Panc1 (cell line): ENCODE data around the gene IL10. TPM values are rescaled to one million over a fixed set of nuclear protein-coding genes. Genes with fewer than 3 reads are reported as not detected.

Experiments
- ATAC-seq: fragments of 200-7000 bp; cut with Tn5 transposase; 2 replicates; pipeline ENCODE4 v1.9.1; 2020; ENCODE audit warnings: mild to moderate bottlenecking, moderate library complexity
- BruUV-seq: library from RNA; stranded (reverse); fragments of 400-500 nt; replicated peaks from 2 replicates; lab custom pipeline; 2021; lab: Mats Ljungman, UMichigan
- CTCF ChIA-PET: fragments of 300-600 bp; sonication (Branson Sonifier 250); formaldehyde crosslinking; loops from one replicate; lab custom pipeline; 2022; ENCODE audit warnings: antibody characterized with exemption; lab: Charles Lee
- POLR2A ChIA-PET: fragments of 300-600 bp; sonication (Branson Sonifier 250); formaldehyde crosslinking; loops from one replicate; lab custom pipeline; 2022; ENCODE audit warnings: antibody characterized with exemption; lab: Charles Lee
- DNase-seq: peaks from one replicate; pipeline ENCODE4 v3.0.0-alpha.2; 2010; ENCODE audit warnings: low read depth, low spot score
- H3K27ac ChIP-seq: 2 replicates; pipeline ENCODE4 v1.5.1; 2011; ENCODE audit warnings: mild to moderate bottlenecking, low read length, inconsistent platforms
- H3K27me3 ChIP-seq: fragments of 200-500 bp; sonication (Bioruptor generic); 2 replicates; pipeline ENCODE4 v1.6.0; 2014; ENCODE audit warnings: low read length, inconsistent platforms; ENCODE audit not compliant: control insufficient read depth, insufficient read depth
- H3K36me3 ChIP-seq: fragments of 200-500 bp; sonication (Bioruptor generic); 2 replicates; pipeline ENCODE4 v1.5.1; 2014; ENCODE audit warnings: inconsistent platforms, mild to moderate bottlenecking, low read length, moderate library complexity; ENCODE audit not compliant: control insufficient read depth, insufficient read depth
- H3K4me1 ChIP-seq: 2 replicates; pipeline ENCODE4 v1.5.1; 2011; ENCODE audit warnings: inconsistent platforms, mild to moderate bottlenecking, low read length, moderate library complexity; ENCODE audit not compliant: control insufficient read depth, insufficient read depth
- H3K4me3 ChIP-seq, 2 experiments: 2 replicates each; pipeline ENCODE4 v1.5.1; 2011 to 2012; ENCODE audit warnings: low read depth in 2 of 2, low read length in 2 of 2, mild to moderate bottlenecking in 2 of 2, inconsistent platforms in 1 of 2, moderate library complexity in 1 of 2
- H3K9me3 ChIP-seq: fragments of 200-500 bp; sonication (Bioruptor generic); 2 replicates; pipeline ENCODE4 v1.5.1; 2014; ENCODE audit warnings: low read depth, mild to moderate bottlenecking, inconsistent platforms, low read length, moderate library complexity; ENCODE audit not compliant: control insufficient read depth, insufficient read depth
- CTCF ChIP-seq: fragments of 450-650 bp; IDR thresholded peaks from 2 replicates; pipeline ENCODE4 v1.5.1; 2017; ENCODE audit warnings: mild to moderate bottlenecking
- POLR2AphosphoS5 ChIP-seq: IDR thresholded peaks from 2 replicates; pipeline ENCODE4 v1.6.1; 2012; ENCODE audit warnings: mild to moderate bottlenecking, low read depth, low read length, moderate library complexity
- REST ChIP-seq, 2 experiments: IDR thresholded peaks; 2 replicates each; pipeline ENCODE4 v1.6.1; 2011 to 2012; ENCODE audit warnings: low read depth in 2 of 2, control low read depth in 1 of 2, low read length in 1 of 2, mild to moderate bottlenecking in 1 of 2, moderate library complexity in 1 of 2; ENCODE audit not compliant: insufficient read depth in 1 of 2
- SIN3A ChIP-seq: IDR thresholded peaks from 2 replicates; pipeline ENCODE4 v1.6.1; 2012; ENCODE audit warnings: low read depth, mild to moderate bottlenecking, low read length, moderate library complexity, borderline replicate concordance; ENCODE audit not compliant: insufficient read depth
- TCF7L2 ChIP-seq: IDR thresholded peaks from 2 replicates; pipeline ENCODE4 v1.6.1; 2011; ENCODE audit warnings: mild to moderate bottlenecking, low read depth, low read length, inconsistent platforms
- in situ Hi-C: cut with HindIII; loops from 2 replicates; pipeline ENCODE4 v1.10.0; 2016; ENCODE audit warnings: low sequenced_read_pairs, low pct_unique_long_range_greater_than_20kb
- intact Hi-C: fragments of 100-400 bp; cut with micrococcal nuclease; formaldehyde crosslinking; loops from one replicate; pipeline ENCODE4 v1.10.0; 2022; ENCODE audit not compliant: unreplicated experiment
- total RNA-seq: library from RNA; stranded (reverse); gene quantifications from one replicate; pipeline ENCODE4 v1.2.1, GENCODE V29; 2021; ENCODE audit not compliant: unreplicated experiment

IL10 gene
- total RNA-seq, 1 experiment from 2014 or later = not detected

- POLR2A ChIA-PET = interaction anchor here (0.6 kb wide), 1 partner anchor 1375 kb away, joined by 3 read pairs; no protein-coding TSS in a partner anchor
- CTCF ChIA-PET = interaction anchor here (0.6 kb wide), 1 partner anchor 234 kb away, joined by 6 read pairs; no protein-coding TSS in a partner anchor
- no peaks in the 10 kb centered on the region for H3K4me1 ChIP-seq
- TF ChIP-seq REST (IDR thresholded peaks at IDR 0.05; ENCODE audit: insufficient read depth in 1 of 2, low read depth in 2 of 2, low read length in 1 of 2) = no peak
- no peak for TF ChIP-seq CTCF
- TF ChIP-seq SIN3A = no peak
- no peak for TF ChIP-seq TCF7L2
- no peak for TF ChIP-seq POLR2AphosphoS5
- no peaks in the 10 kb centered on the region for H3K9me3 ChIP-seq
- peaks cover 17% of the 10 kb centered on the region for H3K27me3 ChIP-seq
- intact Hi-C loops = no loop called here
- H3K4me3 ChIP-seq = no peak overlapping the region
- ATAC-seq = no peak
- in situ Hi-C loops = no loop called here
- no peak for DNase-seq
- BruUV-seq = no TSS peak
- H3K36me3 ChIP-seq = no peaks in the 10 kb centered on the region
- H3K27ac ChIP-seq = no peak overlapping the region
Observed at GRCh38 chr1:206748348-206749030, 23.8 kb downstream of the IL10 start.

- CTCF ChIA-PET = interaction anchor here (0.7 to 0.9 kb wide), 2 partner anchors 64 to 83 kb away, joined by 3 to 8 read pairs; no protein-coding TSS in a partner anchor
- POLR2A ChIA-PET = no interaction called here
- in situ Hi-C loops = no loop called here
- no peaks in the 10 kb centered on the region for H3K36me3 ChIP-seq
- ATAC-seq = no peak
- TF ChIP-seq POLR2AphosphoS5 (no peak), CTCF (no peak), TCF7L2 (no peak), REST (IDR thresholded peaks at IDR 0.05; ENCODE audit: insufficient read depth in 1 of 2, low read depth in 2 of 2, low read length in 1 of 2) (no peak), SIN3A (no peak)
- DNase-seq = no peak
- intact Hi-C loops = no loop called here
- no peaks in the 10 kb centered on the region for H3K9me3 ChIP-seq
- BruUV-seq = no TSS peak
- no peak overlapping the region for H3K27ac ChIP-seq
- no peak overlapping the region for H3K4me3 ChIP-seq
- peaks cover 9% of the 10 kb centered on the region; the same call in 1 of the 2 replicates for H3K27me3 ChIP-seq
- H3K4me1 ChIP-seq = no peaks in the 10 kb centered on the region
Observed at GRCh38 chr1:206745301-206745700, 27.0 kb downstream of the IL10 start.
